GM19438 (cell line): ENCODE measurements around the gene SLC16A4.
"Not testable (repeated sequence)": the region's sequence is repeated elsewhere in the genome, so short reads cannot be mapped to it uniquely, and the experiment has no call there.

Experiments used
- ATAC-seq: cut with Tn5 transposase; IDR thresholded peaks from one replicate; pipeline ENCODE4 v1.9.1; 2021; ENCODE audit warnings: low read depth; ENCODE audit not compliant: unreplicated experiment

SLC16A4 gene

DNA sequence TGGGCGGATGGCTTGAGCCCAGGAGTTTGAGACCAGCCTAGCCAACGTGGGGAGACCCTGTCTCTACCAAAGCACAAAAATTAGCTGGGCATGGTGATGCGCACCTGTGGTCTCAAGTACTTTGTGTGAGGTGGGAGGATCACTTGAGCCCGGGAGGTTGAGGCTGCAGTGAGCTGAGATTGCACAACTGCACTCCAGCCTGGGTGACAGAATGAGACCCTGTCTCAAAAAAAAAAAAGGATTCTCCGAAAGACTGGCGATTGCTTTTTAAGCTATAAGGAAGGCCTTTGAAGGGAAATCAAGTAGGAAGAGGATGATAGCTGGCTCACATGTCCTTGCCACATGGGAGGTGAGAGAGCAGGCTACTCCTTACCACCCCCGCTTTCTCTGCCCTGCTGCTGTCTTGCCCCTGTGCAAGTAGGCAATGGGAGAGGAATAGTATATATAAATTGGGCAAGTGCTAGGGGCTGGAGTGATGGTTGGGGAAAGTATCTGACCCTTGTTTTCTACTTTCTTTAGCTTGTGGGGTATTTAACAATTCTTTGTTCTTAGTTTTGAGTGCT, 20.4 kb upstream of the SLC16A4 start:
- no peak for ATAC-seq

- ATAC-seq: no peak
Measured at GRCh38 chr1:110409316-110409715, 18.5 kb upstream of the SLC16A4 start.

- no peak for ATAC-seq
Measured at GRCh38 chr1:110408488-110408887, 17.7 kb upstream of the SLC16A4 start.

DNA sequence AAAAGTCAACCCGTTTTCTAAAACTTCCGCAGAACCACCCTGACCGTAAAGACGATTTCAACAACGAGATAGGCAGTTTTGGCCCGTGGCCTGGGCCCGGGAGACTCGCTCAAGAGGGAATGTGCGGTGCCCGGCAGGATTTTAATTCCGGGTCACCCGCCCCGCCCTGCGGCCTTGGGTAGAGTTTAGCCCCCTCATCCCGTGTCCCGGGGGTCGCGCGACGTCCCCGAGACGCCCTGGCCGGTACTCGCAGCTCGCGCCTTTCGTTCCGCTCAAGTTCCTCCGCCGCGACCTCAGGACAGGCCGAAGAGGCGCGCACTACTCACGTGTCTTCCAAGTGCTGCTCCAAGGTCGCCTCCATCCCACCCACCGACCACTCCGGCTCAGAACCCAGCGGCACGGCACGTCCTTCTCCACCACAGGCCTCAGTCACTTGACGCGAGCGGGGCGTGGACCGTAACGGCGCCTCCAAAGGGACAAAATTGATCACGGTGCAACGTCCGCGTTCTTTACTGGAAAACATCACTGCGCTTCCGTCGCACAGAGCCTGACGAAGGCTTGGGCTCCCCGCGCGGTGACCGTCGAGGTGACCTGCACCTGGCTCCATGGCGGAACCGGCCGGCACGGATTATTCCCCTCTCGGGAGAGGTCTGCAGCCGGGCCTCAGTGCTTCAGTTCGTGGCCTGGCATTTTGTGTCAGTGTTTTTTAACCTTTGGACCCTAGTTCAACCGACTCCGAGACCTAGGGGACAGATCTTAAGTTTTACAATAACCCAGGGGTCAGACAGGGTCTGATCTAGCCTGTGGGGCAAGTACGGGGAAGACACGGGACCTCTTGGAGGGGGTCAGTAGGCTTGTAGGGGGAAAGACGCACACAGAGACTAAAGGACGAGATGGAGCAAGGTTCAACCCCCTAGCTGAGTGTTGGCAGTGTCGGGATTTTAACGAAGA, 16.7 kb upstream of the SLC16A4 start, which contains the start of gene LAMTOR5:
Gene LAMTOR5, minus strand, starts transcription at position 435 of the 951 bp plus-strand sequence. Its CDS starts 74 bp downstream, at position 361.
- ATAC-seq: peak; percentile 84

GRCh38 chr1:110406407-110406806, 15.6 kb upstream of the SLC16A4 start:
- not testable (repeated sequence) for ATAC-seq

DNA sequence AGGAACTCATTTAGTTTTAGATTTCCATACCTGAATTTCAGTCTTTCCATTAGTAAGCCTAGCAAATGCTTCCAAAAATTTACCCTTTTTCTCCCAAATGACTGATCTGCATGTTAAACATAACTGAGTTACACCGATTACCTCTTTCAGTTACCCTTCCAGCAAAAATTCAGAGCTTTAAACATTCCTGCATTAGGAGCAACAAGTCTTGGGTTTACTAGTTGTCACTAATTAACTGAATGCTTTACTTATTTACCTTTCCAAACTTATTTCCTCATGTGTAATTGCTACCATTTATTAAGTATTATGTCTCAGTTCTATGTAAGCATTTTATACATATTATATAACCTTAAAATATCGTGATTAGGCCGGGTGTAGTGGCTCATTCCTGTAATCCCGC, 13.6 kb upstream of the SLC16A4 start:
- ATAC-seq: no peak

DNA sequence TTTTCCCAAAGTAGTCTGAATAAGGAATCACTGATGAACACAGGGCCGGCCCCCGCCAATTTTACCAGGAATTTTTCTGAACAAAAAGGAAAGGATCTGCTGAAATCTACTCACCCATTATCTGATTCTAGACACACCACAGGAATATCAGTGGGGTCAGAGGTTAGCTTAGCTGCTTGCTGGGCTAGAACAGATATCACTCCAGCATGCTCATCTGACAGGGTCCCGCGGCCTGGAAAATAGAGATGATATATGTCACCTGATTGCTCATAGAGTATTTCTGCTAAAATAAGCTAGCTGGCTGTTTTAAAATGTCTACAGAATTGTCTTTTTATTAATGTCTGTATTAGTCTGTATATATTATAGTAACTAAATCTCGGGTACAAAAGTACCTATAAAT, 13.0 kb upstream of the SLC16A4 start:
- ATAC-seq: no peak

DNA sequence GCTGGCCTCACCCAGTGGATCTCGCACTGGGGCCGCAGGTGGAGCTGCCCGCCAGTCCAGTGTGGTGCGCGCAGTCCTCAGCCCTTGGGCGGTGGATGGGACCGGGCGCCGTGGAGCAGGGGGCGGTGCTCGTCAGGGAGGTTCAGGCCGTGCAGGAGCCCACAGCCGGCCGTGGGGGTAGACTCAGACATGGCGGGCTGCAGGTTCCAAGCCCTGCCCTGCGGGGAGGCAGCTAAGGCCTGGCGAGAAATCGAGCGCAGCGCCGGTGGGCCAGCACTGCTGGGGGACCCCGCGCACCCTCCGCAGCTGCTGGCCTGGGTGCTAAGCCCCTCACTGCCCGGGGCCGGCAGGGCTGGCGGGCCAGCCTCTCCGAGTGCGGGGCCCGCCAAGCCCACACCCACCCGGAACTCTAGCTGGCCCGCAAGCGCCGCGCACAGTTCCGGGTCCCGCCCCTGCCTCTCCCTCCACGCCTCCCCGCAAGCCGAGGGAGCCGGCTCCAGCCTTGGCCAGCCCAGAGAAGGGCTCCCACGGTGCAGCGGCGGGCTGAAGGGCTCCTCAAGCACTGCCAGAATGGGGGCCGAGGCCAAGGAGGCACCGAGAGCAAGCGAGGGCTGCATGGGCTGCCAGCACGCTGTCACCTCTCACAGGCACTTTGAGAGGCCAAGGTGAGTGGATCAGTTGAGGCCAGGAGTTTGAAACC, 5.6 kb upstream of the SLC16A4 start:
- not testable (repeated sequence) for ATAC-seq

GRCh38 chr1:110394493-110394820, 3.6 kb upstream of the SLC16A4 start:
- no peak for ATAC-seq

DNA sequence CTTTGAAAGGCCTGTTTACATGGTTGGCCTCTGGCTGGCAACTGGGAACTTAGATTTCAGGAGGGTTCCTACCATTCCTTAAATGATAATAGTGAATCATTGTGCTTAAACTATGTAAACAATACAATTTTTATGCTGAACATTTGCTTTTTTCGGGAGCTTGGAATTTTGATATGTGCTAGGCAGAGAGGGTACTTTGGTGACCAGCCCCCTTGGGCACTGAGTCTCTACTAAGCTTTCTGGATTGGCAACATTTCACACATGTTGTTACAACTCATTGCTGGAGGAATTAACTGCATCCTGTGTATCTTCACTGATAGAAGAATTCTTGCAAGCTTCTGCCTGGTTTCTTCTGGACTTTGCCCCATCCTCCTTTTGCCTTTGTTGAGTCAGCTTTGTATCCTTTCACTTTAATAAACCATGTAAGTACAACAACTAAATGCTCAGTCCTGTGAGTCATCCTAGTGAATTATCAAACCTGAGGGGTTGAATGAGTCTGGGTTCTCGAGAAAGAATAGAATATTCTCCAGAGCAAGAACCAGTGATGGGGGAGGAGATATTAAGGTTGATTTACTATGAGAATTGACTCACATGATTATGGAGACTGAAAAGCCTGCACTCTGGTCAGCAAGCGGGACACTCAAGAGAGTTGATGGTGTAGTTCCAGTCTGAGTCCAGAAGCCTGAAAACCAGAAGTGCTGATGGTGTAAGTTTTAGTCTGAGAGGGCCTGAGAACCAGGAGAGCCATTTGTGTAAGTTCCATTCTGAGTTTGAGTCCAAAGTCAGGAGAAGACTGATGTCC, 3.1 kb upstream of the SLC16A4 start:
- no peak for ATAC-seq

DNA sequence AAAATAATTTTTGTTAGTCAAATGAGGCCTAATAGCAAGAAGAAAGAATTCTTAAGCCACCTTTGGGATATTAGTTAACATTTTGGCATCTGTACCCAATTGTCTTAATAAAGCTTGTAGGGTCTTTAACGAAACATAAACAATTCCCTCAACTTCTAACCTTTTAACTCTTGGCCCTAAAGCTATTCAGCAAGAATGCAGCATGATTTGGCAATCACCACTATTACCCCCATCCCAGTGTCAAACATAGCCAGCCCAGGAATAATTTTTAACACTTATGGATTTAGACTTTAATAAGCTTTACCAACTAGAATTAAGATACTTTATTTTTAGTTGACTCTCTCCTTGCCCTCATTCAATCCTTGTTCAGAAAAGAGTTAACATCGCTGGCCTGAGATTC, 2.5 kb upstream of the SLC16A4 start:
- no peak for ATAC-seq

- ATAC-seq: no peak
Measured at GRCh38 chr1:110390096-110390495, 730 bp downstream of the SLC16A4 start.

GRCh38 chr1:110387048-110387754, 3.6 kb downstream of the SLC16A4 start:
- no peak for ATAC-seq

DNA sequence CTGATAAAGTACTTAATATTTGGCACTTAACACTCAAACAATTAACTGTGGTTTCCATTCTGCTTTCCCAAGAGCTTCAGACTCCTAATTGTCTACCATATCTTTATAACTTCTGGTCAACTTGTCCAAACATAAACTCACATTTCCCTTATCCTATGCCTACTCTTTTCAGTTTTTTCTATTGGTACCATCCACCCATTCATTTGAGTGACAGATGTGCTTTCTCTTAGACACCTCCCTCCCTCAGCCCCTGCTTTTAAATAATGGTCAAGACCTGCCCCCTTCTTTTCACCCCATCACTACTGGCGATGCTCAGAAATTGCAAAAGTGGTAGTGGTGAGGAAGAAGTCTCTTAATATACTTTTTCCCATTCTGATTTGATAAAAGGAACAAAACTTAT, 5.5 kb downstream of the SLC16A4 start:
- ATAC-seq: no peak

GRCh38 chr1:110384581-110385321, 6.1 kb downstream of the SLC16A4 start:
- ATAC-seq: peak; percentile 56

- ATAC-seq: no peak
Measured at GRCh38 chr1:110383251-110383990, 7.4 kb downstream of the SLC16A4 start.

- no peak for ATAC-seq
Measured at GRCh38 chr1:110380672-110381283, 10.0 kb downstream of the SLC16A4 start.

GRCh38 chr1:110375490-110375889, 15.3 kb downstream of the SLC16A4 start:
- ATAC-seq: no peak
